VCaP (cell line): ENCODE data around the gene THAP12.

Experiments used
- H3K27ac ChIP-seq: fragments of 450-650 bp; 2 replicates; pipeline ENCODE4 v1.5.1; 2017
- TF ChIP-seq, protein P1 (sequence below): fragments of 450-650 bp; conservative IDR thresholded peaks from 2 replicates; pipeline ENCODE4 v1.5.1; 2017; ENCODE audit warnings: mild to moderate bottlenecking, moderate library complexity

The THAP12 gene

DNA sequence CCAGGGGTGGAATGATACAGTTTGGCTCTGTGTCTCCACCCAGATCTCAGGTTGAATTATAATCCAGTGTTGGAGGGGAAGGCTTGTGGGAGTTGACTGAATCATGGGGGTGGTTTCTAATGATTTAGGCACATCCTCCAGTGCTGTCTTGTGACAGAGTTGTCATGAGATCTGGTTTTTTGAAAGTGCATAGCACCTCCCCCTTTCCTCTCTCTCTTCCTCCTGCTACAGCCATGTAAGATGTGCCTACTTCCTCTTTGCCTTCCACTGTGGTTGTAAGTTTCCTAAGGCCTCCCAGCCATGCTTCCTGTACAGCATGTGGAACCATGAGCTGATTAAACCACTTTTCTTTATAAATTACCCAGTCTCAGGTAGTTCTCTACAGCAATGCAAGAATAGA is 45.1 kb downstream of the THAP12 start:
- no peak overlapping the region for H3K27ac ChIP-seq
- TF ChIP-seq, protein P1, sequence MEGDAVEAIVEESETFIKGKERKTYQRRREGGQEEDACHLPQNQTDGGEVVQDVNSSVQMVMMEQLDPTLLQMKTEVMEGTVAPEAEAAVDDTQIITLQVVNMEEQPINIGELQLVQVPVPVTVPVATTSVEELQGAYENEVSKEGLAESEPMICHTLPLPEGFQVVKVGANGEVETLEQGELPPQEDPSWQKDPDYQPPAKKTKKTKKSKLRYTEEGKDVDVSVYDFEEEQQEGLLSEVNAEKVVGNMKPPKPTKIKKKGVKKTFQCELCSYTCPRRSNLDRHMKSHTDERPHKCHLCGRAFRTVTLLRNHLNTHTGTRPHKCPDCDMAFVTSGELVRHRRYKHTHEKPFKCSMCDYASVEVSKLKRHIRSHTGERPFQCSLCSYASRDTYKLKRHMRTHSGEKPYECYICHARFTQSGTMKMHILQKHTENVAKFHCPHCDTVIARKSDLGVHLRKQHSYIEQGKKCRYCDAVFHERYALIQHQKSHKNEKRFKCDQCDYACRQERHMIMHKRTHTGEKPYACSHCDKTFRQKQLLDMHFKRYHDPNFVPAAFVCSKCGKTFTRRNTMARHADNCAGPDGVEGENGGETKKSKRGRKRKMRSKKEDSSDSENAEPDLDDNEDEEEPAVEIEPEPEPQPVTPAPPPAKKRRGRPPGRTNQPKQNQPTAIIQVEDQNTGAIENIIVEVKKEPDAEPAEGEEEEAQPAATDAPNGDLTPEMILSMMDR, result no peak

DNA sequence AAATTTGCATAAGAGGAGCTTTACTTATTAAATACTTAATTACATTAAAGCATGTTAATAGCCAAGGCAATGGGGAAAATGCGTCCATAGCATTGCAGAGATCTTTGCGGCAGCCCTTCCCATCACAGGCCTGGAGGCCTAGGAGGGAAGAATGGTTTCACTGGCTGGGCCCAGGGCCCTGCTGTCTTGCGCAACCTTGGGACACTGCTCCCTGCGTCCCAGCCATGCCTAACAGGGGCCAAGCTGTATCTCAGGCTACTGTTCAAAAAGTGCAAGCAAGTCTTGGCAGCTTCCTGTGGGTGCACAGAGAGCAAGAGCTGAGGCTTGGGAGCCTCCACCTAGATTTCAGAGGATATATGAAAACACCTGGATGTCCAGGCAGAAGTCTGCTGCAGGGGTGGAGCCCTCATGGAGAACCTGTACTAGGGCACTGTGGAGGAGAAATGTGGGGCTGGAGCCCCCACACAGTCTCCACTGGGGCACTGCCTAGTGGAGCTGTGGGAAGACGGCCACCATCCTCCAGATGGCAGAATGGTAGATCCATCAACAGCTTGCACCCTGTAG is 46.0 kb downstream of the THAP12 start:
- TF ChIP-seq, protein P1, result no peak

DNA sequence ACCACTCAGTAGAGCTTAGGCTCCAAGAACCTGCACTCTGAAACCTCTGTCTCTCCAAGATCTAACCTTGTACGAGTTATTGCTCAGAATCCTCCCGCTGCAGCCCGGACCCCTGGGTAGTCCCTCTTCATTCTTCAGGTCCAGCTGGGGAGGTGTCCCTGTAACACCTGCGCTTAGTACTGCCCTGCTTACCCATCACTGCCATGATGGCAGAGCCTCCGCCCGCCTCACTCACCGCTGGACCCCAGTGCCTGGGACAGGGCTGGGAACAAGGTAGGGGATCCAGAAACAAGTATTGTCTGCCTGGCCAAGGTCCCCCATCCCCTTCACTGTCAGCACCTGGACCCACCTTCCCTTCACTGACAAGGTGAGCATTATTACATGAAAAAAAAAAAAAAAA is 50.3 kb downstream of the THAP12 start:
- H3K27ac ChIP-seq, result no peak overlapping the region
- TF ChIP-seq, protein P1, result no peak

More for the DNA sequence above, 46.0 kb downstream of the THAP12 start:
- no peak overlapping the region for H3K27ac ChIP-seq

DNA sequence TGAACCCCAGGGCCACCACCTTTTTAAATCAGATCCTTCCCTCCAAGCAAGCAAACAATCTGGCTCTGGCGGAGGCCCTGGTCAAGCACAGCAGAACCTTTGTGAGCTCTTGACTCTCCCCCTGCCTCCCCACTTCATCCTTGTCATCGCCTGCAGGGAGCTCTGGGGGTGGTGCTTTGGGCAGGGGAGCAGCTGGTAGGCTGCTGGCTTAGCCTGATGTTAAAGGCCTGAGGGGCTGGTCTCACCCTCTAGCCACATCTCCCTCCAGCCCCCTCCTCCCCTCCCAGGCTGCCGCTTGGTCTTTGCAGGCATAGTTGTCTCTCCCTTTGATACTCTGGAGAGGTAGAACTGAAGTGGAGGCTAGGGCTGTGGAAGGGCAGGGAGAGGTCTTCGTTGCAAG is 50.9 kb downstream of the THAP12 start:
- TF ChIP-seq, protein P1, result no peak
- H3K27ac ChIP-seq, result no peak overlapping the region

DNA sequence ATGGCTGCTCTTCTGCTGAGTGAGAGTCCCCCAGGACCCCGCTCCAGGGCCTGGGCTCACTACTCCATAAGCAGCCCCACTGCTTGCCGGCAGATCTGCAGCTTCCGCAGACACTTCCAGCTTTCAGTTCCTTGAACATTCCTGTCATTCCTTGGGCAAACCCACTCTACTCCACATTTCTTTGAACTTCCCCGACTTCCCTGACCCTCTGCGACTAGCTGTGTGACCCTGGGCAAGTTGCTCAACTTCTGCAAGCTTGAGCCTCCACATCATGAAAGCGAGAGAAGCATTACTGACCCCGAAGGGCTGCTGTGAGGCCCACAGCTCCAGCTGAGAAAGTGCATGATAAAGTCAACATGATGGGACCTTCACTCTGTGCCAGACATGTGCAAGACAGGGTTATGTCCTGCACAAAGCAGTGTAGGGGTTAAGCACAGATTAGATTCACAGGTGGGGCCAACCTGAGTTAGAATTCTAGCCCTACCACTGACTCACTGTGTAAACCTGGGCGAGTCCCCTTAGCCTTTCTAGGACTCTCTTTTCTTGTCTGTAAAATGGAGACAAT is 51.8 kb downstream of the THAP12 start:
- H3K27ac ChIP-seq, result no peak overlapping the region
- TF ChIP-seq, protein P1, result no peak

DNA sequence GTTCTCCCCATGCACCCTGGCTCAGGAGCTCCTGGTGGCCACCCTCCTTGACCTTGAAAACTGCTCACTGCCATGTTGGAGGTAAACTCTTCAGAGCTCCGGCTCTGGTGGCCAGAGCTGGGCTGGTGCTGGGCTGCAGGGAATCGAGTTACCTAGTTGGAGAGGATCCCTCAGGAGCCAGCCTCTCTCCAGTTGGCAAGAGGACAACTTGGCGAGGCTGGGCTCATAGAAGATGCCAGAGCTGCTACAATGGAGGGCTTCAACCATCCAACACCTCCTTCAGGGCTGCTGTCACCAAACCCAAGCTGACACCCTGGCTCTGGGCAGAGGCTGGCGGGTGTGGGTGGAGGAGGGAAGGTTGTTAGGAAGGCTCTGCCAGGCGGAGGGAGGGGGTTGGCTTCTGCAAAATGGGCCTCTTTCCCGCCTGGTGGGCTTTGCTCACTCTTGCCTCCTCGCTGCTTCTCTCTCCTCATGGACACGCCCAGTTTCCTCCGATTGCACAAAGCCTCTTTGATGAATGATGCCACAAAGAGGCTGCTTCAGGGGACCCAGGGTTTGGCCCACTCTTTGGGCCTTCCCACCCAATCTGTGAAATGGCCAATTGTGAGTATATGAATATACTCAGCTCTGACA is 53.1 kb downstream of the THAP12 start:
- TF ChIP-seq, protein P1, result no peak
- no peak overlapping the region for H3K27ac ChIP-seq

DNA sequence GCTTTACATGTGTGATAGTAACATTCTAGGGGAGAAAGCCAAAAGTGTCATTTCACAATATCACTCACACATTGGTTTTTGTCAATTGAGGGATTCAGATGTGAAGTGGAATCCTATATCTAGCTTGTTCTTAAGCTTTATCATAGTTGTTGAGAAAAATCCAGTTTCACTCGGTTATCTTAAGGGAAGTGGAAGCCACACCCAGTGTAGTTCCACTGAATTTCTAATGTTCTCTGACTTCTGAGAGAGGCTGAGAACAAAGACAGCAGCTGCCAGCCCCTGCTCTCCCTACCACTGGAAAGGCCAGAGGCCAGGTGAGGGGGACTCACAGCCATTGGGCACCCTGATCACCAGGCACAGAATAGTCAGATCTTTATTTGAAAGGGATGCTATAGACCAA is 53.7 kb downstream of the THAP12 start:
- no peak overlapping the region for H3K27ac ChIP-seq
- TF ChIP-seq, protein P1, result no peak
